Smooth muscle cell (in vitro differentiated cells): ENCODE measurements around the gene AK3. TPM values are rescaled to one million over a fixed set of nuclear protein-coding genes. Genes with fewer than 3 reads are reported as not detected.

ENCODE experiments used
- DNase-seq: peaks from one replicate; lab custom pipeline; 2025; ENCODE audit not compliant: unreplicated experiment; lab: John Stamatoyannopoulos, UW
- H2AFZ ChIP-seq: fragments of 200-600 bp; sonication (generic); 2 replicates; pipeline ENCODE4 v1.6.0; 2016; ENCODE audit warnings: antibody characterized with exemption, low read depth, mild to moderate bottlenecking
- H3F3A ChIP-seq: fragments of 200-600 bp; sonication (generic); 2 replicates; pipeline ENCODE4 v1.6.0; 2017; ENCODE audit warnings: antibody characterized with exemption, low read depth
- H3K27ac ChIP-seq: fragments of 200-600 bp; sonication (generic); 2 replicates; pipeline ENCODE4 v1.5.1; 2016; ENCODE audit warnings: low read depth, mild to moderate bottlenecking
- H3K27me3 ChIP-seq: fragments of 200-600 bp; sonication (generic); 2 replicates; pipeline ENCODE4 v1.6.1; 2016; ENCODE audit warnings: low read depth, mild to moderate bottlenecking
- H3K36me3 ChIP-seq: fragments of 200-600 bp; sonication (generic); 2 replicates; pipeline ENCODE4 v1.5.1; 2016; ENCODE audit warnings: low read depth
- H3K4me1 ChIP-seq: fragments of 200-600 bp; sonication (generic); 2 replicates; pipeline ENCODE4 v1.5.1; 2016; ENCODE audit warnings: low read depth
- H3K4me2 ChIP-seq: fragments of 200-600 bp; sonication (generic); 2 replicates; pipeline ENCODE4 v1.6.0; 2016; ENCODE audit warnings: mild to moderate bottlenecking
- H3K4me3 ChIP-seq: fragments of 200-600 bp; sonication (generic); 2 replicates; pipeline ENCODE4 v1.5.1; 2016; ENCODE audit warnings: mild to moderate bottlenecking
- H3K79me2 ChIP-seq: fragments of 200-600 bp; sonication (generic); 2 replicates; pipeline ENCODE4 v1.6.0; 2016; ENCODE audit warnings: low read depth, mild to moderate bottlenecking
- H3K9ac ChIP-seq: fragments of 200-600 bp; sonication (generic); 2 replicates; pipeline ENCODE4 v1.6.0; 2016; ENCODE audit warnings: low read depth
- H3K9me3 ChIP-seq: fragments of 200-600 bp; sonication (generic); replicated peaks from 2 replicates; pipeline ENCODE4 v1.5.1; 2016; ENCODE audit warnings: low read depth
- H4K20me1 ChIP-seq: fragments of 200-600 bp; sonication (generic); 2 replicates; pipeline ENCODE4 v1.6.0; 2016; ENCODE audit warnings: low read depth
- CTCF ChIP-seq: fragments of 200-600 bp; sonication (generic); IDR thresholded peaks from 2 replicates; pipeline ENCODE4 v1.5.1; 2017; ENCODE audit warnings: borderline replicate concordance, mild to moderate bottlenecking, antibody characterized with exemption; ENCODE audit not compliant: insufficient read depth, poor library complexity, severe bottlenecking
- WGBS: methylation state at CpG from one replicate; pipeline ENCODE4 v1.1.7; 2016; ENCODE audit warnings: low lambda C conversion rate; 5-methylcytosine and 5-hydroxymethylcytosine counted together
- polyA plus RNA-seq: library from polyadenylated mRNA; unstranded; fragments of >200 nt; fragmentation: Nextera tagmentation; extraction: Ambion mirVana; gene quantifications from 2 replicates; pipeline ENCODE4 v1.2.1, GENCODE V29; 2016
- total RNA-seq: library from RNA; depleted of rRNA; stranded (reverse); fragments of >200 nt; gene quantifications from 2 replicates; pipeline ENCODE4 v1.2.3, GENCODE V29; 2014

Gene AK3
- total and polyA plus RNA-seq, 2 experiments from 2014 or later = 28.7 to 49.3 TPM

DNA sequence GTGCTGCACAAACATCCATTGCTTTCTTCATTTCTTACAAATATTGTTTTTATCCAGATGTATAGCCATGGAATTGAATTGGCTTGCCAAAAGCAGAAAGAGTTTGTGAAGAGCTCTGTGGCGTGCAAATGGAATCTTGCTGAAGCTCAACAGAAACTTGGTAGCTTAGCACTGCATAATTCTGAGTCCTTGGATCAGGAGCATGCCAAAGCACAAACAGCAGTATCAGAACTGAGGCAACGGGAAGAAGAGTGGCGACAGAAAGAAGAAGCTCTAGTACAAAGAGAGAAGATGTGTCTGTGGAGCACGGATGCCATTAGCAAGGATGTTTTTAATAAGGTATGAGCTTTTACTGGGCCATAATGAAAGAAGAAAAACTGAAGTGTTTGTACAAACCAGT lies 56.2 kb downstream of the AK3 start:
- DNase-seq = no peak
- Histone ChIP-seq H3K79me2 (peaks cover 45% of the 10 kb centered on the region), H3K27ac (peak overlapping the region; percentile 28), H3K4me1 (peaks cover 11% of the 10 kb centered on the region), H2AFZ (no peak overlapping the region), H3K36me3 (no peaks in the 10 kb centered on the region), H3K4me2 (no peak overlapping the region), H3K9me3 (no peaks in the 10 kb centered on the region), H3K4me3 (no peak overlapping the region), H4K20me1 (peaks cover 22% of the 10 kb centered on the region), H3K9ac (no peak overlapping the region), H3F3A (peaks cover 3% of the 10 kb centered on the region), H3K27me3 (no peaks in the 10 kb centered on the region)
- TF ChIP-seq CTCF = no peak
- WGBS = 47% methylated on average over 4 of the region's 4 CpGs

DNA sequence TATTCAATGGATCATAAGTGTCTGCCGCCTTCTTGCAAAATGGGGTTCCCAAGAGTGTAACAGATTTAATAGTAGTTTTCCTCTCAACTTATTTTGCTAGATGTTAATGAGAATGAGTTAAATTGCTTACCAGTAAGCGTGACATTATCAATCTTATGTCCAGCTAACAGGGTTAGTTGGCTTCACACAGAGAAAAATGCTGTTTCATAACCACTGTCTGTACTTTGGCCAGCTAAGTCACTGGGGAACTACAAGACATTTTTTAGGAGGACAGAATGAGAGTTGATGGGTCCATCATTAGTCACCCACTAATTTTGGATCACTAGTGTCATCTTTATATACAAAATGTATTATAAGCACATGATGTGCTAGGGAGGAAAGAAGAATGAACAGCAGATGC lies 60.3 kb downstream of the AK3 start:
- Histone ChIP-seq H3K9ac (peak overlapping the region; percentile 85), H4K20me1 (peaks cover 15% of the 10 kb centered on the region), H3K79me2 (peaks cover 29% of the 10 kb centered on the region), H3K36me3 (no peaks in the 10 kb centered on the region), H3K4me1 (peaks cover 14% of the 10 kb centered on the region), H3K4me3 (peak overlapping the region; percentile 86), H3K9me3 (no peaks in the 10 kb centered on the region), H3F3A (peaks cover 3% of the 10 kb centered on the region), H3K4me2 (peak overlapping the region; percentile 95), H2AFZ (no peak overlapping the region), H3K27ac (peak overlapping the region; percentile 96), H3K27me3 (no peaks in the 10 kb centered on the region)
- DNase-seq = no peak
- no peak for TF ChIP-seq CTCF
- WGBS = 70% methylated on average over 2 of the region's 2 CpGs

DNA sequence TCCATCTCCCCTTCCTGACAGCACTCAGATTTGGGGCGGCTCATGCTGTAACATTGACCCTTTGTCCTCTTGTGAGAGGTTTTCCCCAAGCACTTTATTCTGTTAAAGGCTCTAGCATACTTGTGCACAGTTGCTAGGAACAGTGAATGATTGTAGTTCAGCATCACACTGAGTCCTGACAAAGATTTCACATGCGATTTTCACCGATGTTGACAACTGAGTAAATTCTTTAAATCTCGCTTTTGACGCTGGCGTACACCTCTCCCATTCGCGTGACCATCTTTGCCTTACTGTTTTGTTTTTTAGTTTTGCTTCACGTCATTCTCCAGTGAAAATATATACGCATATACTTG lies 60.9 kb downstream of the AK3 start:
- H3K4me1 ChIP-seq = peaks cover 14% of the 10 kb centered on the region
- no peaks in the 10 kb centered on the region for H3K36me3 ChIP-seq
- peak overlapping the region; percentile 95 for H3K4me2 ChIP-seq
- H3F3A ChIP-seq = peaks cover 3% of the 10 kb centered on the region
- H4K20me1 ChIP-seq = peaks cover 15% of the 10 kb centered on the region
- TF ChIP-seq CTCF = no peak
- no peak for DNase-seq
- peaks cover 29% of the 10 kb centered on the region for H3K79me2 ChIP-seq
- no peaks in the 10 kb centered on the region for H3K9me3 ChIP-seq
- H3K4me3 ChIP-seq = peak overlapping the region; percentile 86
- H3K27ac ChIP-seq = peak overlapping the region; percentile 96
- 4% methylated on average over 10 of the region's 10 CpGs for WGBS
- no peaks in the 10 kb centered on the region for H3K27me3 ChIP-seq
- peak overlapping the region; percentile 84 for H2AFZ ChIP-seq
- peak overlapping the region; percentile 85 for H3K9ac ChIP-seq
